ENCODE data around the gene AGMAT.

Gene AGMAT

GRCh38 chr1:15557594-15557993 lies 27.3 kb downstream of the AGMAT start:
- DNase-seq = no peak

- DNase-seq = no peak
Observed at GRCh38 chr1:15557008-15557407, 27.8 kb downstream of the AGMAT start.

GRCh38 chr1:15550573-15550972 lies 34.3 kb downstream of the AGMAT start:
- no peak for DNase-seq

- DNase-seq = no peak
Observed at GRCh38 chr1:15546641-15547040, 38.2 kb downstream of the AGMAT start.

GRCh38 chr1:15543589-15544568 lies 41.0 kb downstream of the AGMAT start:
- no peak for DNase-seq

GRCh38 chr1:15543251-15543588 lies 41.6 kb downstream of the AGMAT start:
- DNase-seq = no peak

GRCh38 chr1:15542388-15543250 lies 42.2 kb downstream of the AGMAT start:
- no peak for DNase-seq

- no peak for DNase-seq
Observed at GRCh38 chr1:15541231-15541792, 43.5 kb downstream of the AGMAT start.

- DNase-seq = no peak
Observed at GRCh38 chr1:15540186-15540585, 44.7 kb downstream of the AGMAT start.

- no peak for DNase-seq
Observed at GRCh38 chr1:15538771-15539170, 46.1 kb downstream of the AGMAT start.

- DNase-seq = peak; percentile 68
Observed at GRCh38 chr1:15531682-15532081, 53.2 kb downstream of the AGMAT start.

- DNase-seq = no peak
Observed at GRCh38 chr1:15531003-15531402, 53.8 kb downstream of the AGMAT start.

- peak; percentile 100 for DNase-seq
Observed at GRCh38 chr1:15526490-15527339, 58.1 kb downstream of the AGMAT start, which contains the start of gene DNAJC16. Gene DNAJC16 (plus strand): TSS chr1:15526848. CDS start chr1:15529106, 2,258 bp downstream.

GRCh38 chr1:15526021-15526489 lies 58.8 kb downstream of the AGMAT start:
- no peak for DNase-seq

- no peak for DNase-seq
Observed at GRCh38 chr1:15525050-15526020, 59.5 kb downstream of the AGMAT start.

- peak; percentile 99 for DNase-seq
Observed at GRCh38 chr1:15524283-15525049, 60.4 kb downstream of the AGMAT start.

- DNase-seq = no peak
Observed at GRCh38 chr1:15524021-15524282, 60.9 kb downstream of the AGMAT start, which contains the start of gene CASP9. Gene CASP9 (minus strand): TSS chr1:15524215. CDS start chr1:15524200, 15 bp downstream.

- no peak for DNase-seq
Observed at GRCh38 chr1:15523104-15524020, 61.5 kb downstream of the AGMAT start.

GRCh38 chr1:15522551-15522950 lies 62.3 kb downstream of the AGMAT start:
- DNase-seq = no peak
